Measurements from ENCODE around the gene TBC1D1.

DNA sequence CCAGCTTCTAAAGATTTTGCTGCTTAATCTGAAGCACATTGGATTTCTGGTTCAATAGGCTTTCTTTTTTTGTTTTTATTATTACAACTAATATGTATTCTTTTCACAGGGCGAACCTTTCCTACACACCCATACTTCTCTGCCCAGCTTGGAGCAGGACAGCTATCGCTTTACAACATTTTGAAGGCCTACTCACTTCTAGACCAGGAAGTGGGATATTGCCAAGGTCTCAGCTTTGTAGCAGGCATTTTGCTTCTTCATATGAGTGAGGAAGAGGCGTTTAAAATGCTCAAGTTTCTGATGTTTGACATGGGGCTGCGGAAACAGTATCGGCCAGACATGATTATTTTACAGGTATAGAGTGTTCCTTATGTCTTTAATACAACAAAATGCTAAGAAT lies 224.7 kb downstream of the TBC1D1 start:
- TF ChIP-seq POLR2AphosphoS5 (IDR thresholded peaks at IDR 0.05): no peak
- no peak for TF ChIP-seq POLR2A (IDR thresholded peaks at IDR 0.05)
- no peak for TF ChIP-seq CTCF (IDR thresholded peaks at IDR 0.05)

Measured in prostate gland (tissue), 2 donors.